Measurements from ENCODE around the gene PTF1A. TPM values are rescaled to one million over a fixed set of nuclear protein-coding genes. Genes with fewer than 3 reads are reported as not detected.

The PTF1A gene
- total and polyA plus RNA-seq, 10 of the 15 experiments (the other 5 are each of a cell fraction or from before 2014, with no cell fraction given) = not detected

GRCh38 chr10:23151071-23151470 is 41.0 kb upstream of the PTF1A start (continued):
- no peak for TF ChIP-seq ATF2 (IDR thresholded peaks at IDR 0.05; ENCODE audit: low read length)

GRCh38 chr10:23155169-23155568 is 36.9 kb upstream of the PTF1A start:
- TF ChIP-seq KAT2A (conservative IDR thresholded peaks at IDR 0.05; ENCODE audit: control insufficient read depth, low read depth, low read length) (no peak), HDAC2 (IDR thresholded peaks at IDR 0.05) (no peak), POLR2A (IDR thresholded peaks at IDR 0.05; ENCODE audit: low read depth, low read length) (no peak), ESRRA (IDR thresholded peaks at IDR 0.05; ENCODE audit: low read length) (no peak), PAX8 (IDR thresholded peaks at IDR 0.05) (no peak), E2F8 (IDR thresholded peaks at IDR 0.05; ENCODE audit: low read depth, partially characterized antibody) (no peak), IRF4 (IDR thresholded peaks at IDR 0.05; ENCODE audit: low read depth, low read length) (no peak), USF1 (IDR thresholded peaks at IDR 0.05; ENCODE audit: borderline replicate concordance, extremely low read length, insufficient read depth, low read depth, low read length) (no peak)
- FAIRE-seq (no peak), DNase-seq (ENCODE audit: low read depth, low spot score) (no peak), ATAC-seq (no peak)
- intact Hi-C loops (cut with micrococcal nuclease; ENCODE audit: unreplicated experiment) (loop anchor here (5.0 kb wide), 4 partner anchors 372 to 1168 kb away; no protein-coding TSS in a partner anchor), in situ Hi-C loops (cut with MboI) (loop anchor here (5.0 kb wide), 1 partner anchor 137 kb away; no protein-coding TSS in a partner anchor)
- no peaks in the 10 kb centered on the region for H3K9me3 ChIP-seq (replicated peaks; ENCODE audit: control insufficient read depth, insufficient read depth, low read length)
- peaks cover 6% of the 10 kb centered on the region; the same call in 1 of the 2 replicates for H3K4me1 ChIP-seq (ENCODE audit: control insufficient read depth, insufficient read depth, low read length)
- 56% methylated on average over 7 of the region's 7 CpGs for WGBS (ENCODE audit: insufficient coverage, insufficient replicate concordance, low lambda C conversion rate, missing lambda C conversion rate)
- CTCF ChIA-PET = interaction anchor here (0.7 kb wide), 1 partner anchor 960 kb away, joined by 3 read pairs; no protein-coding TSS in a partner anchor
- no peaks in the 10 kb centered on the region for H3K27me3 ChIP-seq (replicated peaks in 1 of 2; ENCODE audit: control insufficient read depth in 2 of 2, insufficient read depth in 2 of 2, low read length in 1 of 2)
- H3K4me3 ChIP-seq = no peak overlapping the region
- H4K20me1 ChIP-seq (ENCODE audit: control insufficient read depth, insufficient read depth) = no peaks in the 10 kb centered on the region
- no peaks in the 10 kb centered on the region for H3K79me2 ChIP-seq (ENCODE audit: control insufficient read depth, insufficient read depth, low read length)
- SMC1A ChIA-PET (ENCODE audit: uncharacterized antibody, unreplicated experiment) = no interaction called here
- RAD21 ChIA-PET (ENCODE audit: unreplicated experiment) = no interaction called here
- H3K36me3 ChIP-seq (ENCODE audit: control insufficient read depth in 2 of 2, insufficient read depth in 2 of 2, low read length in 1 of 2) = no peaks in the 10 kb centered on the region
- H2AFZ ChIP-seq (ENCODE audit: control insufficient read depth, low read depth, low read length) = no peak overlapping the region
- H3K27ac ChIP-seq (ENCODE audit: control insufficient read depth, insufficient read depth) = no peak overlapping the region
- H3K9ac ChIP-seq (ENCODE audit: control insufficient read depth, insufficient read depth, low read length) = no peak overlapping the region
- BruUV-seq (replicated peaks) = no TSS peak
- POLR2A ChIA-PET = no interaction called here
- H3K4me2 ChIP-seq (ENCODE audit: control insufficient read depth, insufficient read depth) = no peak overlapping the region

All from GM12878 (cell line).